Measurements from ENCODE around the gene TSHR.

DNA sequence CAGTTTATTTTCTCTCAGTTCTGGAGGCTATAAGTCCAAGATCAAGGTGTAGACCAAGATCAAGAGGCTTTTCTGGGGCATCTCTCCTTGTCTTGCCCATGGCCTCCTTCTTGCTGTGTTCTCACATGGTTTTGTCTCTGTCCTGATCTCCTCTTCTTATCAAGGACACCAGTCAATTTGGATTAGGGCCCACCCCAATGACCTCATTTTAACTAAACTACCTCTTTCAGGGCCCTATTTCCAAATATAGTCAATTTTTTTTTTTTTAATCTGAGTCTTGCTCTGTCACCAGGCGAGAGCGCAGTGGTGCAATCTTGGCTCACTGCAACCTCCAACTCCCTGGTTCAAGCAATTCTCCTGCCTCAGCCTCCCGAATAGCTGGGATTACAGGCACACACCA lies 50.8 kb downstream of the TSHR start:
- TF ChIP-seq TAF1 (IDR thresholded peaks at IDR 0.05; ENCODE audit: borderline replicate concordance, insufficient read depth, low read length), result no peak
- TF ChIP-seq, protein P1, sequence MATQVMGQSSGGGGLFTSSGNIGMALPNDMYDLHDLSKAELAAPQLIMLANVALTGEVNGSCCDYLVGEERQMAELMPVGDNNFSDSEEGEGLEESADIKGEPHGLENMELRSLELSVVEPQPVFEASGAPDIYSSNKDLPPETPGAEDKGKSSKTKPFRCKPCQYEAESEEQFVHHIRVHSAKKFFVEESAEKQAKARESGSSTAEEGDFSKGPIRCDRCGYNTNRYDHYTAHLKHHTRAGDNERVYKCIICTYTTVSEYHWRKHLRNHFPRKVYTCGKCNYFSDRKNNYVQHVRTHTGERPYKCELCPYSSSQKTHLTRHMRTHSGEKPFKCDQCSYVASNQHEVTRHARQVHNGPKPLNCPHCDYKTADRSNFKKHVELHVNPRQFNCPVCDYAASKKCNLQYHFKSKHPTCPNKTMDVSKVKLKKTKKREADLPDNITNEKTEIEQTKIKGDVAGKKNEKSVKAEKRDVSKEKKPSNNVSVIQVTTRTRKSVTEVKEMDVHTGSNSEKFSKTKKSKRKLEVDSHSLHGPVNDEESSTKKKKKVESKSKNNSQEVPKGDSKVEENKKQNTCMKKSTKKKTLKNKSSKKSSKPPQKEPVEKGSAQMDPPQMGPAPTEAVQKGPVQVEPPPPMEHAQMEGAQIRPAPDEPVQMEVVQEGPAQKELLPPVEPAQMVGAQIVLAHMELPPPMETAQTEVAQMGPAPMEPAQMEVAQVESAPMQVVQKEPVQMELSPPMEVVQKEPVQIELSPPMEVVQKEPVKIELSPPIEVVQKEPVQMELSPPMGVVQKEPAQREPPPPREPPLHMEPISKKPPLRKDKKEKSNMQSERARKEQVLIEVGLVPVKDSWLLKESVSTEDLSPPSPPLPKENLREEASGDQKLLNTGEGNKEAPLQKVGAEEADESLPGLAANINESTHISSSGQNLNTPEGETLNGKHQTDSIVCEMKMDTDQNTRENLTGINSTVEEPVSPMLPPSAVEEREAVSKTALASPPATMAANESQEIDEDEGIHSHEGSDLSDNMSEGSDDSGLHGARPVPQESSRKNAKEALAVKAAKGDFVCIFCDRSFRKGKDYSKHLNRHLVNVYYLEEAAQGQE (IDR thresholded peaks at IDR 0.05; ENCODE audit: insufficient read depth in 1 of 2, low read depth in 2 of 2, low read length in 2 of 2), result no peak
- no peak for TF ChIP-seq POLR2AphosphoS5 (IDR thresholded peaks at IDR 0.05; ENCODE audit: low read depth, low read length)
- no peak for TF ChIP-seq SIN3A (IDR thresholded peaks at IDR 0.05; ENCODE audit: borderline replicate concordance, insufficient read depth, low read length)
